Fibroblast of upper back skin (primary cell): ENCODE results near the gene CD79B.

Source experiments
- DNase-seq: peaks from one replicate; pipeline ENCODE4 v3.0.0-alpha.2; 2013

The CD79B gene

DNA sequence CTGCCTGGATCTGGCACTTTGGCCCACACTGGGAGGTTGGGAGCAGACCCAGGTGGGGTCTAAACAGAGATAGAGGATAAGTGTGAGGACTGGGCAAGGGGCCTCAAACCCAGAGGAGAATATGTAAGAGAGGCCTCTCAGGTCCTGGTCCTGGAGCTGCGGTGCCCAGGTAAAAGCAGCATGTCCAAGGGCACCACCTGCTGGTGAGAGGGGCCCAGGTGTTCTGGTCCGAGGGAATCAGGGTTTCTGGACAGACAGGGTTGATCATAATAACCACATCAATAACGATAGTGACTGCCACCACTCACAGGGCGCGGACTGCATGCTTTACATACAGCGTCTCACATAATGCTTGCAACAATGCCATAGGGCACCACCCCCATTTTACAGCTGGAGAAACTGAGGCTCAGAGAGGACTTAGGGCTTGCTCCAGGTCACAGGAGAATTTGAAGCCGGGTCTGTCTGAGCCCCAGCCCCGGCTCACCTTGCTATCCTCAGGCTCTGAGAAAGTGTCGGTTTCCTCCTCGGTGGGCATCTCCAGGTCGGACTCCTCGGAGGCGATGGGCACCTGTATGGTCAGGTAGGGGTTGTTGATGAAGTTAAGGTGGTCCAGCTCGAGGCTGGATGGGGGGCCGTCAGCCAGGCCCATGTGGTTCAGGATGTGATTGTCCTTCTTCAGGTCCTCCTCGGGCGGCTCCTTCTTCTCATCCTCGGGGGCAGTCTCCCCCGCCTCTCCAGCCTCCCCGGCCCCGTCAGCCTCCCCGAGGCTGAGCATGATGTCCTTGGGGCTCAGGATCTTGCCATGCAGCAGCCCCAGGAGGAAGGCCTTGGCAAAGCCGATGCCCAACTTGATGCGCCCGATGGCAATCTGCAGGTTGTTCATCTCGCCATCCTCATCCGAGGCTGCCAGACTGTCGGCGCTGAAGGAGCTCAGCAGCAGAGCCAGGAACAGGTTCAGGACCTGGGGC lies 19.1 kb upstream of the CD79B start:
- no peak for DNase-seq

DNA sequence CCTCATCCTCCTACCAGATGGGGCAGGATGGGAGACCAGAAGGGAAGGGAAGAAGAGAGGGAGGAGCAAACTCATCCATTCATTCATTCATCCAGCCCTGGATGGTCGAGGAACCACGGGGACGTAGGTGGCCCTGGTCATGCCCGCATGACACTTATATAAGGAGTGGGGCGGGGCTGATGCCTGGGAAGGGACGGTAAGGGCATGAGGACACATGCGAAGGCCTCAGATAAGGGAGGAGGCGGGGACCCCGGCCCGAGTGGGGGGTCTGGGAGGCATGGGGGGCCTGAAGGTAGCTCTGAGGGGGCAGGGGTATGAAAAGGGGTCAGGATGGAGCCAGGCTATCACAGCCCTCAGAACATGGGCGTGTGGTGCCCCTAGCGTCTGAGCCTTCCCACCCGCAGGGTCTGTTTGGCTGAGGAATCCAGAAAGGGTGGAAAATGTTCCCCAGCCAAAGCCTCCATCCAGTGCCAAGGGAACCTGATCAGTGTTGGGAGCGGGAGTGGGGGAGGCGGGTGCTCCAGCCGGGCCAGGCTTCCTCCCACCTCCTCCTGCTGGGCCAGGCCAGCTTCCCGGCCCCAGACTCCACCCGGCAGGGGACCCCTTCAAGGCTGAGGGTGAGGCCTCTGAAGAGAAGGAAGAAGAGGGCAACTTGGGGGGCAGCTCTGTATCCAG lies 17.6 kb upstream of the CD79B start:
- DNase-seq = no peak

DNA sequence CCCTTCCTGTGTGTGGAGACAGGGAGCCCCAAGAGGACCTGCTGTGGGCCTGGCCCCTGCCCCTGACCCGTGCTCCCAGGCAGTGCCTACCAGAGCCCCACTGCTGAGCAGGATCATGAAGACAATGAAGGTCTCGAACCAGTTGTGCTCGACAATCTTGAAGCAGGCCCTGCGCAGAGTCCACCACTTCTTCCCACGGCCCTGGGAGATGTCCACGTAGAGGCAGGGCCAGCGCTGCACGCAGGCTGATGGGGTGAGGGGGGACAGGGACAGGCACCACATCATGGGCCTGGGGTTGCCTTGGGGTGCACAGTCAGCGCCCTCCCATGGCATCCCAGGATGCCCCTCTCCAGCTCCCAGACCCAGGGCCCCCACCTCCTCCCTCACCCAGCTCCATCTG lies 16.4 kb upstream of the CD79B start:
- no peak for DNase-seq

DNA sequence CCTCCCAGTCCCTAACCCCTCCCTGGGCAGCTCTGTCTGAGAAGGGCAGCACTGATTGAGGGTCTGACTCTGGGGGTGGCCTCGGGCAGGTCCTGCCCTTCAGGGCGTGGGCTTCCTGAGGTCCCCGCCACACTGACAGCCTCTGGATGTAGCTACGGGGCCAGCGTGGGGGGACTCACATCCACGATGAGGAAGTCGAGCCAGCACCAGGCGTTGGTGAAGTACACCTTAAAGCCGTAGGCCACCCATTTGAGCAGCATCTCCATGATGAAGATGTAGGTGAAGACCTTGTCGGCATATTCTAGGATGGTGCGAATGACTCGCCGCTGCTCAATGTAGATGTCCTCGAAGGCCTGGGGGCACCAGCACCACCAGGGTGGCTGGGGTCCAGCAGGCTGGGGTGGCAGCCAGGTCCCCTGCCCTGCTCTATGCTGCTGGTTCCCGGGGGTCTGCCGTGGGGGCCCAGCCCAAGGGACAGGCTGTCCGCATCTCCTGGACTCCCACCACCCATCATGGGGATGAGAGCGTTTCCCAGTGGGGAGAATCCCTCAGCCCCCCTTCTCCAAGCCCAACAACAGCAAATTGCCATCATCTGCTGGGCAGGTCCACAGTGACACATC lies 15.7 kb upstream of the CD79B start:
- DNase-seq = no peak

DNA sequence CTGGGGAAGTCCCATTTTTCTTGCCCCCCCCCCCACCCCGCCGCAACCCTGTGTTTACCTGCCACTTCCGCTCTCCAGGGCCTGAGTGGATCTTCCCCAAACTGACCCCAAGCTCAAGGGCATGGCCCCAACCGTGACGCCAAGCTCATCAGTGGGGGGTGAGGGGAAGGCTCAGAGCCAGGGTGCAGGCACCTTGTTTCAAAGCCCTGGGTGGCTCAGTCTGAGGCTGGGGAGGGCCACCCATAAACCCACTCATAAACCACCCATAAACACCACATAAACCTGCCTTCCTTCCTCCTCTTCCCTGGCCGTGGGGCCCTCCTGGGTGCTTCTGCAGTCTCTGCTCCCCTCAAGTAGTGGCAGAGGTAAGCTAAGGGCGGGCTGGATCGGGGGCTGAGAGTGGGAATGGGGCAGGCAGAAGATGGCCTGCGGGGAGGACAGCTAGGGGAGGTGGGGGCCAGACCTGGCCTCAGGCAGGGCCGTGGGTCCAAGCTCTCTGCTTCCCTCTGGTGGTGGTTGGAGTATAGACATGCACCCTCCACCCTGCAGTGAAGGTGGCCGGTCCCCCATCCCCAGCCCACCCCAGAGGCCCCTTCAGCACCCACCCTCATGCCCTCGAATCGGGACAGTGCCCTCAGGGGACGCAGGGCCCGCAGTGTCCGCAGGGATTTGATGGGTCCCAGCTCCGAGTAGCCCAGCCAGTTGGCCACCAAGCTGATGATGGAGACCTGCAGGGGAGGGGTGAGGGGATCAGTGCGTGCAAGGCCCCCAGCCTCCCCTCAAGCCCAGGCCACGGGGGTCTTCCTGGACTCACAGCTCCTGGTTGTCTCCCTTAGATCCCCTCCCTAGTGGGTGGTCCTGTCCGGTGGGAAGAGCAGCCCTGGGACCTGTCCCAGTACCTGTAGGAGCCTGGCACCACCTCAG lies 14.6 kb upstream of the CD79B start:
- peak; percentile 21 for DNase-seq

DNA sequence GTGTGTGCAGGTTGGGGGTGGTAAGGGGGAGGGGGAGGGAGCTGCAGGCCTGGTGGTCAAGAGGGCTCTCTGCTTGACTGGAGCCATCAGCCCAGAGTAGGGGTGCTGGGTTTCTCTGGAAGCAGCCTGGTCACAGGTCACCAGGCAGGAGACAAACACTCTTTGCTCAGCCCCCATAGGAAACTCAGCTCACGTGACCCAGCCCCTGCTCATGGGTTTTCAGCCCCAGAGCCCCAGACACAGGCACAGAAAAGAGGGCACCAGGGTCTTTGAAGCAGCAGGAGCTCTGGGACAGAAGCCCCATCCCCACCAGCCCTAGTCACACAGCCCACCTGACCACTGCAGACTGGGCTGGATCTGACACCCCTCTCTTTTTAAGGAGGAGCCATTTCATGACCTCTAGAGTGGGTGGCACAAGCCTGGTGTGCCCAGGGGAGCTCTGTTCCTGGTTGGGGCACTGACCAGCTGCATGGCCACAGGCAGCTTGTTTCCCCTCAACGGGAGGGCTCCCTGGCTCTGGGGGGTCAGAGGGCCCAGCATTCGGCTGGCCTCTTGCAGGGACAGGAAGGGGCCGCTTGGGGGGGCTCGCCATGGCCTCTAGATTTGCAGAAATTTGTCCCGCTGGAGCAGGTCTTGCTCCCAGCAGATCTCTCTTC lies 13.8 kb upstream of the CD79B start:
- no peak for DNase-seq

DNA sequence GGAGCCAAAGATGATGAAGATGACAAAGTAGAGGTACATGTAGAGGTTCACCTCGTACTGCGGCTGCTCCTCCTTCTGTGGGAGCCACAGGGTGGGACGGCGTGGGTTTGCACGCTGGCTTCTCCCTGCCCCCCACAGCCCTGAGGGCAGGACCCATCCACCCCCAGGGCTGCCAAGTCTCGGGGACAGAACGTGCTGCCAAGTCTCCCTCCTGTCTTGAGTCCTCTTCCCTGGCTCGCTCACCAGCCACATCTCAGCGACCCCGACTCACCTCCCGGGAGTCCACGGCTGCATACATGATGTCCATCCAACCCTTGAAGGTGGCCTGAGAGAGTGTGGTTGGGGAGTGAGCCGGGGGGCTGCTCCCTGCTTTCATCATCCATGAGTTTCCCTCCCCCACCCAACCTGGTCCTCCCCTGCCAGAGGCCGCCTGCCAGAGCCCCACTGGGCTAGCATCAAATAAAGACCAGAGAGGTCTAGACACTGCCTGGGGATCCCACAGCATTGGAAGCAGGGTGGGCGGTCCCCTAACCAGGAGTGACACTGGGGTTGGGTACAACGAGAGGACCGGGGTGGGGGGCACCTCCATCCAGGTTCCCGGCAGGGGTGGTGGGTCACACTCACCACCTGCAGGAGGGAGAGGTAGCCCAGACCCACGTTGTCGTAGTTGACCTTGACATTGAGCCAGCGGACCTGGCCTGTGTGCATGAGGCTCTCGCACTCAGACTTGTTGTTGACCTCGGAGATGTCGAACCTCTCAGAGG lies 12.8 kb upstream of the CD79B start:
- no peak for DNase-seq

DNA sequence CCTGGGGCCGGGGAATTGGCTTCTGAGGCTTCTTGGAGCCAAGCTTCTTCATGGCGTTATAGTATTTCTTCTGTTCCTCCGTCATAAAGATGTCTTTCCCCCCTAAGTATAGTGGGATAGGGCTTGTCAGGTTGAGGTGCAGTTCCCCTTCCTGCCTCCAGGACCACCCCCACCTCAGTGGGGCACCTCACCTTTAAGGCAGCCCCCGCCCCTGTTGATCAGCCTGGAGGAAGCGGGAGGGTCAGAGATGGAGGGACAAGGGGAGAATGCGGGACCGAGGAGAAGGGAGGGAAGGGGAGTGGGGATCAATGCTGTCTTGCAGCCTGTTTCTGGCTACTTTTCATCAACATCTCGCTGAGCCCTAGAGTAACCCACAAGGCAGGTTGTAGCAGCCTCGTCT lies 11.6 kb upstream of the CD79B start:
- DNase-seq = no peak

DNA sequence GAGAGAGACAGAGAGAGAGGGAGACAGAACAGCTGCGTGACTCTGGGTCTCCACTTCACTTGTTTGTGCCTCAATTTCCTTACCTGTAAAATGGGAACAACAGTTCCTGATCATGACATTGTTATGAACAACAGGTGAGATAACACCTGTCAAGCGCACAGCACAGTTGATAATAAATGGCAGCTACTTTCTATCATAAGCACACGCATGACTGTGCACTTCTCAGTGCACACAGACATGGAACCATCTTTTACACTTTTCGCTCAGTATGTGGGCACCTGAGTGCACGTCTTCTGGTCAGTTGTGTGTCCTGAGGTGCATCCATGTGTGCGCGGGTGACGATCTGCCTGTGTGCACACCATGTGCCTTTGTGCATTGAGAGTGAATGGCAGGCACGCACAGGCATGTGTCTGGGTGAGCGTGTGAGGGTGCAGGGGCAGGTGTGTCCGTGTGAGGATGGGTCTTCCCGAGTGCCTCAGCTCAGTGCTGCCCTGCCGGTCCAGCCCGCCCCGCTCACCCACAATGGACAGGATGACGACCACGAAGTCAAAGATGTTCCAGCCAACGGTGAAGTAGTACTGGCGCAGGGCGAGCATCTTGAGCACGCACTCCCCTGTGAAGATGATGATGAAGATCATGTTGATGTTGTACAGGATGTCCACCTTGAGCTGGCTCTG lies 10.3 kb upstream of the CD79B start:
- no peak for DNase-seq

DNA sequence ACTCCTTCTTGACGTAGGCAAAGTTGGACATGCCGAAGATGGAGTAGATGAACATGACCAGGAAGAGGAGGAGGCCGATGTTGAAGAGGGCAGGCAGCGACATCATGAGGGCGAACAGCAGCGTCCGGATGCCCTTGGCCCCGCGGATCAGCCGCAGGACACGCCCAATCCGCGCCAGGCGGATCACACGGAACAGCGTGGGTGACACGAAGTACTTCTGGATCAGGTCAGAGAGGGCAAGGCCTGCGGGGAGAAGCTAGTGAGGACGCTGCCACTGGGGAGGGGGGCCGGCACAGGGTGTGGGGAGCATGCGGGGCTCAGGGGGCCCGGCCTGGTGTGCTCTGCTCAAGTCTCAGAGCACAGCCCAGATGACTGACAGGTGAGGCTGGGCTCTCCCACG lies 9.6 kb upstream of the CD79B start:
- no peak for DNase-seq

DNA sequence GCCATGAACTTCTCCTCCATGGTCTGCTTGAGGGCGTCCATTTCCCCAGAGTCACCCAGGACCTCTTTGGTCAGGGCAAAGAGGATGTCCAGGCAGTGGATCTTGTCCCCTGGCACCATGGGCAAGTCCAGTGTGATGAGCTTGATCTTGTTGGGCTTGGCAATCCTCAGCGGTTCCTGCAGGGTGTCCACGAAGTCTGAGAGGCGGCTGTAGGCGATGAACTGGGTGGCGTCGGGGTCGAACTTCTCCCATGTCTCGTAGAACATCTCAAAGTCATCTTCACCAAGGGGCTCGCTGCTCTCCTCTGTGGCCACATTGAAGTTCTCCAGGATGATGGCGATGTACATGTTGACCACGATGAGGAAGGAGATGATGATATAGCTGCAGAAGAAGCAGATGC lies 9.0 kb upstream of the CD79B start:
- no peak for DNase-seq

DNA sequence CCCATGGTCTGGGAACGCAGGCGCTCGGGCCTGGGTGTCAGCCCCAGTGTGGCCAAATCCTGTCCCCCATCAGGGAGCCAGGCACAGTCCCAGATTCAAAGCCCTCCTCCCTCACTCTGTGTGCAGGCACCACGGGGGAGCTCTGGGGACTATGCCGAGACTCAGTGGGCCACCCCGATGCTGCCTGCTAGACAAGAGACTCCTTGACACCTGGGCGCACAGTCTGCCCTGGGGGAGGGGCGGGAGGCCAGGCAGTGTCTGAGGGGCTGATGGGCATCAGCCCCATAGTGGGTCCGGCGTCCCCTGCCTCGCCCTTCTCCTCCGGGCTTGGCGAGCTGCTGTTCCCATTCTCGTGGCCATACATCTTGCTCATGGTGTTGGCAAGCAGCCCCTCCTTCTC lies 8.5 kb upstream of the CD79B start:
- no peak for DNase-seq

DNA sequence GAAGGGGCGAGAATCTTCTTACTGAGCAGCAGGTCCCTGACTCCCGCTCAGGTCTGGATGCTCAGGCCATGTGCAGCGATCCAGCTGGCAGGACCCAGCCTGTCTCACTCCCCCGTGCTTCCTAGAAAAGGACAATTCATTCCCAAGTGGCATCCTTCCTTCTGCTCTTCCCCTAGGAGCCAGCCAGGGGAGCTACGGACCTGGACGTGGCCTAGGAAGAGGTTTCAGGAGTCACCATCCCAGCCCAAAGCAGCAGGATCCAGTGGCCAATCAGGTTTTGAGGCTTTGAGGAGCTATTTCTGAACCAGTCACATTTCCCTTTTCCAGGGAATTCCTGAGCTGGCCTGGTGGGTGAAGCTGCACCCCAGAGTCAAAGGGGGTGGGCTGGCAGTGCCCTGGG lies 7.8 kb upstream of the CD79B start:
- DNase-seq = no peak

DNA sequence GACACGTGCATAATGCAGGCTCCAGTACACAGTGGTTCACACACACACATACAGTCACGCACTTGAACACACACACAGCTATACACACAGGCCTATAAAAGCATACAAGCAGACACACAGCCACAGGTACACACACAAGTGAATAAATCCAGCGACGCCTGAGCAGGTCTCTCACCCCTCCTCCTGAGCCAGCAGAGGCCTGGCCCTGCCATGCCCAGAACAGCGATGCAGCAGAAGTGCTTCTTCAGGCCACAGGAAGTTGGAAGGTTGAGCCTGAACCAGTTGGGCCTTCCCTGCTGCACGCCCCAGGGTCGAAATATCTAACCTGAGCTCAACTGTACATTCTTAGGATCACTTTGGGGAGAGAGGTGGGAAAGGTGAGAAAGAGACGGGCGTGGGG lies 7.3 kb upstream of the CD79B start:
- no peak for DNase-seq

DNA sequence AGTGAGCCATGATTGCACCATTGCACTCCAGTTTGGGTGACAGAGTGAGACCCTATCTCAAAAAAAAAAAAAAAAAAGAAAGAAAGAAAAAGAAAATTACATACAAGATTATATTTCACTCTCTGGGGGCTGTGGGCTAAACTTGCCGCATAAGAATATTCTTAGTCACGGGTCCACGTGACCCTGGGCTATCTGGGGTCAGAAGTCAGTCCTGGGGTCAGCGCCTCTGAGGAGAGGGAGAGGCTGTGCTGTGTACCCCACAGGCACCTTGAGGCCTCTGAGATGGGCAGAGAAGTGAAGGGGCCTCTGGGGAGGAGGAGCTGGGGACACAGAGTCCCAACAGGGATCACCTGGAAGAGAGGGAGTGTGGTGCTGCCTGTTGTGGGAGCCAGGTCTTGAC lies 5.8 kb upstream of the CD79B start:
- DNase-seq = no peak

DNA sequence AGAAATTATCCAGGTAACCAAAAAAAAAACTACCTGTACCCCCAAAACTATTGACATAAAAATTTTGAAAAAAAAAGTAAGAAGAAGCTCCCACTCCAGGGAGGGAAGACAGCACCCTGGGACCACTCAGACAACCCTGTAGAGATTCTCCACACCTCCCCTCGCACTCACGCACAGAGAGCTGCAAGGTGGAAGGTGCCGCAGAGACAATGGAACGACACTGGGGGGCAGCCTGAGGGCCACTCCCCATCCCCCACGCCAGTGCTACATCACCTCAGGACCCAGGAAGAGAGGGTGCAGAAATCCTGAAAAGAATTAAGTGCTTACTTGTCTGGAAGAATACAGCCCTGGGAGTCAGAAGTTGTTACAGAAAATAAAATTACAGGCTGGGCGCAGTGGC lies 5.2 kb upstream of the CD79B start:
- no peak for DNase-seq

DNA sequence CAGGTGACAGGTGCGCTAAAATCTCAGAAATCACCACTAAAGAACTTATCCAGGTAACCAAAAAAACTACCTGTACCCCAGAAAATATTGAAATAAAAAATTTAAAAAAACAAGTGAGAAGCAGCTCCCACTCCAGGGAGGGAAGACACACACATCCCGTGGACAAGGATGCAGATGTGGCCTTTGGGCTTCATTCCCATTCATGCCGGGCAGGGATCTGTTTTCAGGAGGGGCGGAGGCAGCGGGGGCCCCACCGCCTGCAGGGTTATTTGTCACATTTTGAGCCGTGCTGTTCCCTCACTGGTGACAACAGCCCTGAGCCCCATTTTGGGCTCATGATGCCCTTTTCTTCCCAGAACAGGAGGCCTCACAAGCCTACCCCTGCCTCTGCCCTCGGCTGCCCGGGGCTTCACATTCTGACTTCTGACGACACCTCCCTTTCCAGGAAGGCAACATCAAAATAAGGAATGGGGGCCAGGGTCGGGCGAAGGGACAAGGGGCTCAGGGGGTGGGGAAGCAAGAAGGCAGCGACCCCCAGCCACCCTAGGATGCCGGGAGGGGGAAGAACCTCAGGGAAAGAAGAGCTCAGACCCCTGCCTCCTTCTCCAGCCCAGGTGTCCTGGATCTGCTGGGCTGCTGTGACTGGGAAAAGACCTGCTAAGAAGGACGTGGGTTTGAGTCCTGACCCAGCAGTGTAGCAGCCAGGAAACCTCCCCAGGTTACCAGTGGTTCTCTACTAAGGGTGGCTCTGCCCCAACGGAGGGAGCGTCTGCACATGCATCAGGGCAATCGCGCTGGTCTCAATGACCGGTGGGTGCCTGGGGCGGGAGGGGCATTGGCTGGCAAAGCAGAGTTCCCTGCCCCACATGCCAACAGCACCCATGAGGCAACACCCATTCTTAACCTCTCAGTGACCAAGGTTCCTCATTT lies 2.3 kb upstream of the CD79B start:
- no peak for DNase-seq

DNA sequence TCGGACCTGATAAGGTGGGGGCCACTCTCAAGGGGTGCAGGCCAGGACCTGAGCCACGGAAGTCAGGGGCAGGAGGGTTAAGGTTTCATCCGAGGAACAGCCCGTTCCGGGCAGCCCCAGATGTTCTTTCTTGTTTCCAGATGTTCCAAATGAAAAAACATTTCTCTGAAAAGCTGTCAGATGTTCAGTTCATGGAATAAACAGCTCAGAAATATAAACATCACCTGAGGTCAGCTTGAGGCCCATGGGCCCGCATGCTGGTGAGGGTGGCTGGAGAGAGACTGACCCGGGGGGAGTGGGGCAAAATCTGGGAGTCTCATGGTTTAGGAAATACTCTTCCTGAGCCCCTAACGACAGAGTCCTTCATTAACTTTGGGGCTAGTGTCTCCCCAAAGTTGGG lies 1.5 kb upstream of the CD79B start:
- DNase-seq = no peak

DNA sequence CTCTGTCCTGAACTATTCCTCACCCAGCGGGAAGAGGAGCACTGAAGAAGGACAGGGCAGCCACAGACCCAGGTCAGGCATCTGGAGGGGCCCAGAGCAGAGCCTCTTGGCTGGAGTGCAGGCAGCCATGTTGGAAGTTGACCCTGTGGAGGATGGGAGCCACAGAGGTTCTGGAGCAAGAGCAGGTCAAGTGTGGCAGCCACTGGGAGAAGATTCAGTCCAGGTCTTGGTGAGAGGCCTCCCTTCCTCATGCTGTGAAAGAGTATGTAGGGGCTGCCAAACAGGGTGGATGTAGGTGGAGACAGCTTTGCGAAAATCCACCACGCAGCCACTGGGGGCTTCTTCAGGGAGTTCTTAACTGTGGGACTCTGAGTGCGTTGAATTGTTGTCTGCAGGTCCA lies 590 bp upstream of the CD79B start:
- no peak for DNase-seq
